Common myeloid progenitor, CD34-positive (primary cell): ENCODE measurements around the gene KIRREL3.

ENCODE experiments used
- CTCF ChIA-PET: fragments of 350-600 bp; sonication (Branson Sonifier 250); formaldehyde crosslinking; loops from one replicate; lab custom pipeline; 2021; ENCODE audit warnings: antibody characterized with exemption; lab: Charles Lee
- POLR2A ChIA-PET: fragments of 350-600 bp; sonication (Branson Sonifier 250); formaldehyde crosslinking; loops from one replicate; lab custom pipeline; 2021; ENCODE audit warnings: antibody characterized with exemption; lab: Charles Lee
- DNase-seq, 3 donors: peaks; one replicate each; pipeline versions ENCODE4 v3.0.0 to v3.0.0-alpha.2; 2013
- H3K27ac ChIP-seq, 2 experiments: 1 replicate in 1 of 2; 2 replicates in 1 of 2; pipeline ENCODE4 v1.7.0; 2013; ENCODE audit warnings: inconsistent platforms in 2 of 2, low read length in 2 of 2, mild to moderate bottlenecking in 2 of 2, low read depth in 1 of 2, moderate library complexity in 1 of 2; ENCODE audit not compliant: severe bottlenecking in 2 of 2, insufficient read depth in 1 of 2, poor library complexity in 1 of 2
- H3K27me3 ChIP-seq, 5 experiments: replicated peaks in 2 of 5; 1 replicate in 3 of 5; 2 replicates in 2 of 5; pipeline versions ENCODE4 v1.6.1 to v1.7.0; 2013; ENCODE audit warnings: low read length in 4 of 5, mild to moderate bottlenecking in 2 of 5, moderate library complexity in 2 of 5, inconsistent platforms in 1 of 5; ENCODE audit not compliant: insufficient read depth in 5 of 5, control insufficient read depth in 4 of 5
- H3K36me3 ChIP-seq, 4 experiments: 1 replicate in 2 of 4; 2 replicates in 2 of 4; pipeline versions ENCODE4 v1.6.1 to v1.7.0; 2013; ENCODE audit warnings: low read length in 3 of 4, control low read depth in 1 of 4, mild to moderate bottlenecking in 1 of 4; ENCODE audit not compliant: control insufficient read depth in 4 of 4, insufficient read depth in 4 of 4
- H3K4me1 ChIP-seq, 4 experiments: 1 replicate in 3 of 4; 2 replicates in 1 of 4; pipeline versions ENCODE4 v1.6.1 to v1.7.1; 2013; ENCODE audit warnings: low read length in 3 of 4, mild to moderate bottlenecking in 3 of 4, control low read depth in 1 of 4, inconsistent platforms in 1 of 4, moderate library complexity in 1 of 4; ENCODE audit not compliant: control insufficient read depth in 4 of 4, insufficient read depth in 4 of 4; ENCODE audit errors: control extremely low read depth in 1 of 4
- H3K4me3 ChIP-seq, 7 experiments: 1 replicate in 4 of 7; 2 replicates in 3 of 7; pipeline versions ENCODE4 v1.5.1 to v1.7.0; 2013; ENCODE audit warnings: mild to moderate bottlenecking in 7 of 7, low read length in 6 of 7, moderate library complexity in 6 of 7, inconsistent platforms in 2 of 7, low read depth in 2 of 7, control low read depth in 1 of 7; ENCODE audit not compliant: insufficient read depth in 4 of 7, control insufficient read depth in 1 of 7; ENCODE audit errors: extremely low read depth in 1 of 7
- H3K9me3 ChIP-seq, 5 experiments: 1 replicate in 4 of 5; 2 replicates in 1 of 5; pipeline versions ENCODE4 v1.6.1 to v1.7.1; 2013; ENCODE audit warnings: low read length in 4 of 5, mild to moderate bottlenecking in 2 of 5, inconsistent platforms in 1 of 5, low read depth in 1 of 5, moderate library complexity in 1 of 5; ENCODE audit not compliant: control insufficient read depth in 4 of 5, insufficient read depth in 2 of 5; ENCODE audit errors: control extremely low read depth in 1 of 5
- WGBS: methylation state at CpG from one replicate; pipeline ENCODE4 v1.1.5; 2013; ENCODE audit not compliant: insufficient coverage; 5-methylcytosine and 5-hydroxymethylcytosine counted together

The KIRREL3 gene

DNA sequence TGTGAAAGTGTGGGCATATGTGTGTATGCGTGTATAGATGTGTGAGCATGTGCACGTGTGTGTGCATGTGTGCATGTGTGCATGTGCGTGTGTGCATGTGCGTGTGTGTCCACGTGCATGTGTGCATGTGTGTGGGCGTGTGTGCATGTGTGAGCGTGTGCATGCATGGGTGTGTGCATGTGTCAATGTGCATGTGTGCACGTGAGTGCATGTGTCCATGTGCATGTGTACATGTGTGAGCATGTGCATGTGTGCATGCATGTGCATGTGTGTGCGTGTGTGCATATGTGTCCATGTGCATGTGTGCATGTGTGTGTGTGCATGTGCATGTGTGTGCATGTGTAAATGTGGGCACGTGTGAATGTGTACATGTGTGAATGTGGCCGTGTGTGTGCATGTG, 549.8 kb downstream of the KIRREL3 start:
- Histone ChIP-seq H3K9me3 (no peaks in the 10 kb centered on the region), H3K27me3 (no peaks in the 10 kb centered on the region), H3K4me1 (peaks cover 0 to 4% (median 0%) of the 10 kb centered on the region in 4 experiments), H3K36me3 (no peaks in the 10 kb centered on the region), H3K4me3 (no peak overlapping the region), H3K27ac (no peak overlapping the region)
- POLR2A ChIA-PET: no interaction called here
- DNase-seq: no peak
- CTCF ChIA-PET: no interaction called here
- WGBS: 96% methylated on average over 11 of the region's 11 CpGs

DNA sequence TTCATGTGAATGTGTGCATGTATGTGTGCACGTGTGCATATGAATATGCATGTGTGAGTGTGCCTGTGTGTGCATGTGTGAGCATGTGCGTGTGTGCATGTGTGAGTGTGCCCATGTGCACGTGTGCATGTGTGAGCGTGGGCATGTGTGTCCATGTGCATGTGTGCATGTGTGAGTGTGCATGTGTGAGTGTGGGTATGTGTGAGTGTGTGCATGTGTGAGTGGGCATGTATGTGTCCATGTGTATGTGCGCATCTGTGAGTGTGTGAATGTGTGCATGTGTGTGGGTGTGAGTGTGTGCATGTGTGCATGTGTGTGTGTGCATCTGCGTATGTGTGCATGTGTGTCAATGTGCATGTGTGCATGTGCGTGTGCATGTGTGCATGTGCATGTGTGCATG, 550.4 kb downstream of the KIRREL3 start:
- no peak for DNase-seq
- ChIA-PET POLR2A (no interaction called here), CTCF (no interaction called here)
- H3K4me1 ChIP-seq: peaks cover 0 to 4% (median 0%) of the 10 kb centered on the region in 4 experiments
- H3K4me3 ChIP-seq: no peak overlapping the region
- no peaks in the 10 kb centered on the region for H3K9me3 ChIP-seq
- H3K27ac ChIP-seq: no peak overlapping the region
- H3K36me3 ChIP-seq: no peaks in the 10 kb centered on the region
- 85% methylated on average over 7 of the region's 7 CpGs for WGBS
- H3K27me3 ChIP-seq: no peaks in the 10 kb centered on the region

DNA sequence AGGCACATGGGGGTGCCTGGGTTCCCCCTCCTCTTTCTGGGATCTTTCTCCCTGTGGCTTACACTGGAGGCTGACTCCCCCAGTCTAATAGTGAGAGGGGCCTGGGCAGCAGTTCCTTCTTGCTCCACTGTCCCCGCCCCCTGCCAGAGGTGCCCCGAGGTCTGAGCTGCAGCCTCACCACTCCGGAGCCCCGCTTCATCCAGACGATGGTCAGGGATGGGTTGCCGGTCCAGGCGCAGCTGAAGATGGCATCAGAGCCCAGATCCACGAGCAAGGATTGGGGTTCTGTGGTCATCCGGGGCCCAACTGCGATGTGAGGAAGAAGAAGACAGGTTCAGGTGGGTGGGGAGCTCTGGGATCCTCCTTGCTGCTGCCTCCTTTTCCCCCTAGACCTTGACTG, 554.0 kb downstream of the KIRREL3 start:
- Histone ChIP-seq H3K9me3 (no peaks in the 10 kb centered on the region), H3K4me1 (peaks cover 0 to 15% (median 6%) of the 10 kb centered on the region in 4 experiments), H3K36me3 (no peaks in the 10 kb centered on the region), H3K4me3 (no peak overlapping the region), H3K27ac (no peak overlapping the region), H3K27me3 (no peaks in the 10 kb centered on the region)
- ChIA-PET POLR2A (no interaction called here), CTCF (interaction anchor here (13.8 kb wide), 1 partner anchor 33 kb away, joined by 120 read pairs; no protein-coding TSS in a partner anchor)
- WGBS: 93% methylated on average over 10 of the region's 10 CpGs
- no peak for DNase-seq

GRCh38 chr11:126444072-126444471, 556.5 kb downstream of the KIRREL3 start:
- WGBS: 95% methylated on average over 6 of the region's 7 CpGs
- CTCF ChIA-PET: interaction anchor here (0.8 to 13.8 kb wide), 9 partner anchors 8 to 902 kb away, joined by 3 to 120 read pairs (median 3); partner anchors contain the start of gene DCPS

GRCh38 chr11:126443120-126443519, 557.5 kb downstream of the KIRREL3 start:
- H3K27me3 ChIP-seq: no peaks in the 10 kb centered on the region
- no peak overlapping the region for H3K4me3 ChIP-seq
- no peaks in the 10 kb centered on the region for H3K9me3 ChIP-seq
- WGBS: 68% methylated on average over 11 of the region's 13 CpGs
- CTCF ChIA-PET: interaction anchor here (0.6 to 13.8 kb wide), 12 partner anchors 9 to 903 kb away, joined by 3 to 120 read pairs (median 4); partner anchors contain the start of gene DCPS
- no peak for DNase-seq
- H3K4me1 ChIP-seq: peaks cover 0 to 38% (median 15%) of the 10 kb centered on the region in 4 experiments
- no peaks in the 10 kb centered on the region for H3K36me3 ChIP-seq
- H3K27ac ChIP-seq: no peak overlapping the region
- POLR2A ChIA-PET: no interaction called here

More at GRCh38 chr11:126444072-126444471, 556.5 kb downstream of the KIRREL3 start:
- H3K27ac ChIP-seq: no peak overlapping the region
- no peaks in the 10 kb centered on the region for H3K27me3 ChIP-seq
- no peaks in the 10 kb centered on the region for H3K9me3 ChIP-seq
- peaks cover 0 to 31% (median 15%) of the 10 kb centered on the region in 4 experiments for H3K4me1 ChIP-seq
- no peak for DNase-seq
- H3K4me3 ChIP-seq: no peak overlapping the region
- POLR2A ChIA-PET: no interaction called here
- H3K36me3 ChIP-seq: no peaks in the 10 kb centered on the region

DNA sequence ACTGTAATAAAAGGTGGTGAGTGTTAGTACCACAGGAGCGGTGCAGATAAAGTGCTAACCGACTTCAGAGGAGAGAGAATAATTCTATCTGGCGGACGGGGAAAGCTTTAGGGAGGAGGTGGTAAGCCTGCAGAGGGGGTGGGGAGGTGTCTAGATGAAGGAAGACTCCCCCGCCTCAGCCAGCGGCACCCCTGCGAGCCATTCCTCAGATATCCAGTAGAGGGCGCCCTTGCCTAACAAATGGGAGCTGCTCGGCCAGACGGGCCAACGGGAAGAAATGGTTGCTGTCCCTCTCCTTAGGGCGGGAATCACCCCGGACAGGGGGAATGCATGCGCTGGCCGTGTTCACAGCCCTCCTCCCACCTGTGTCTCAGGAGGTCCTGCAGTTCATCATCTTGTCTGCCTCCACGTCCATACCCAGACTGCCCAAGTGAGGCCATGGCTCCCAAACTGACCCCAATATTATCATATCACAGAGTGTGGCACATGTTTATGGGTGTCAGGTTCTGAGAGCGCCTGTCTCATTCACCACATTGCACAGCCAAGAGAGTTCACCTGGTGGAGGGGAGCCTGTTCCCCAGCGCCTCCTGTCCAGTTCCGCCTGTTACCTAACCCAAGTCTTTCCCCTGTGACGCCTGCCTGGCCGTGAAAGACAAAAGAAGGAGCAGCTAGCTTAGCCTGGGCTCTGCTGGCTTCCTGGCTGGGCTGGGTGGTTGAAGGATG, 559.6 kb downstream of the KIRREL3 start:
- POLR2A ChIA-PET: interaction anchor here (0.6 kb wide), 1 partner anchor 11 kb away, joined by 3 read pairs; no protein-coding TSS in a partner anchor
- peaks cover 0 to 49% (median 15%) of the 10 kb centered on the region in 4 experiments for H3K4me1 ChIP-seq
- no peaks in the 10 kb centered on the region for H3K36me3 ChIP-seq
- peak; percentile 68 to 80 (median 74) for DNase-seq
- H3K4me3 ChIP-seq: peak overlapping the region in 2 of 7 experiments; percentile 32 to 50
- no peaks in the 10 kb centered on the region for H3K27me3 ChIP-seq
- 7% methylated on average over 7 of the region's 21 CpGs for WGBS
- no peak overlapping the region for H3K27ac ChIP-seq
- no peaks in the 10 kb centered on the region for H3K9me3 ChIP-seq
- CTCF ChIA-PET: interaction anchor here (0.6 to 13.8 kb wide), 16 partner anchors 9 to 905 kb away, joined by 3 to 120 read pairs (median 4); no protein-coding TSS in a partner anchor

DNA sequence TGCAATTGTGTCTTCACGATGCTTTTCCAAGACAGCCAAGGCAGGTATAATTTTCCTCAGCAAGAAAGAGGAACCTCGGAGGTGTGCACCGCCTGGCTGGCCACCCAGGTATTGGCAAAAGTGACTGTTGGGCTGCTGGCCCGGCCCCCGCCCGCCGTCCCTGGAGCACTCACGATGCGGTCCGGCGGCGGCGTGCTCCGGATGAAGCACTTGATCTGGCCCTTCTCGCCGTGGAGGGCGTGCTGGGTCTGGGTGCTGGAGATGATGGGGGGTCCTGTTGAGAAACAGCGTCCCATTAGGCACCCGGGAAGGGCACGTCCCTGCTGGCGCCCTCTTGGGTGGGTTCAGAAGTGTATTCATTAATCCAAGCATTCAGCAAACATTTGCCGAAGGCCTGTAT, 560.3 kb downstream of the KIRREL3 start:
- 85% methylated on average over 17 of the region's 22 CpGs for WGBS

More for the DNA sequence above, 560.3 kb downstream of the KIRREL3 start:
- Histone ChIP-seq H3K4me1 (peaks cover 0 to 51% (median 15%) of the 10 kb centered on the region in 4 experiments), H3K27ac (no peak overlapping the region), H3K27me3 (no peaks in the 10 kb centered on the region), H3K9me3 (no peaks in the 10 kb centered on the region), H3K36me3 (no peaks in the 10 kb centered on the region), H3K4me3 (no peak overlapping the region)
- DNase-seq: no peak
- CTCF ChIA-PET: interaction anchor here (0.6 to 13.8 kb wide), 10 partner anchors 9 to 903 kb away, joined by 3 to 120 read pairs (median 6); no protein-coding TSS in a partner anchor
- POLR2A ChIA-PET: interaction anchor here (0.6 kb wide), 1 partner anchor 11 kb away, joined by 3 read pairs; no protein-coding TSS in a partner anchor
